Kidney (tissue), 14 donors: ENCODE measurements around the gene EXTL2. TPM values are rescaled to one million over a fixed set of nuclear protein-coding genes. Genes with fewer than 3 reads are reported as not detected.
"Not testable (repeated sequence)": the region's sequence is repeated elsewhere in the genome, so short reads cannot be mapped to it uniquely, and the experiment has no call there.

Experiments
- DNase-seq, 5 donors: peaks; one replicate each; pipeline ENCODE4 v3.0.0-alpha.2; 2013 to 2020
- FAIRE-seq: peaks from 2 replicates; lab custom pipeline; 2012; peaks lifted over from hg19 to GRCh38; lab: Jason Lieb, UNC
- H3K27ac ChIP-seq, 2 donors: one replicate each; pipeline ENCODE4 v1.7.0; 2013; ENCODE audit warnings: low read depth in 2 of 2, low read length in 2 of 2, inconsistent platforms in 1 of 2
- H3K27me3 ChIP-seq: one replicate; pipeline ENCODE4 v1.7.1; 2013; ENCODE audit warnings: low read length, inconsistent platforms; ENCODE audit not compliant: control insufficient read depth, insufficient read depth
- H3K36me3 ChIP-seq, 3 donors: one replicate each; pipeline versions ENCODE4 v1.7.0 to v1.7.1; 2013; ENCODE audit warnings: low read length in 3 of 3, control low read depth in 1 of 3, inconsistent platforms in 1 of 3; ENCODE audit not compliant: insufficient read depth in 3 of 3, control insufficient read depth in 2 of 3
- H3K4me1 ChIP-seq, 3 donors: one replicate each; pipeline versions ENCODE4 v1.7.0 to v1.7.1; 2013; ENCODE audit warnings: low read length in 3 of 3, inconsistent platforms in 1 of 3, low read depth in 1 of 3; ENCODE audit not compliant: control insufficient read depth in 2 of 3, insufficient read depth in 2 of 3
- H3K4me3 ChIP-seq, 3 donors: one replicate each; pipeline versions ENCODE4 v1.7.0 to v1.8.1; 2013; ENCODE audit warnings: low read length in 3 of 3, control low read depth in 1 of 3, inconsistent platforms in 1 of 3
- H3K9ac ChIP-seq, 3 donors: one replicate each; pipeline versions ENCODE4 v1.7.0 to v1.7.1; 2013; ENCODE audit warnings: low read length in 3 of 3, control low read depth in 1 of 3, inconsistent platforms in 1 of 3
- H3K9me3 ChIP-seq, 3 donors: one replicate each; pipeline versions ENCODE4 v1.7.0 to v1.7.1; 2013; ENCODE audit warnings: low read length in 3 of 3, control low read depth in 1 of 3, inconsistent platforms in 1 of 3; ENCODE audit not compliant: control insufficient read depth in 2 of 3, insufficient read depth in 1 of 3
- intact Hi-C: fragments of 100-400 bp; cut with DNase I; formaldehyde crosslinking; loops from one replicate; pipeline ENCODE4 v1.11.1; 2022
- polyA plus RNA-seq: library from polyadenylated mRNA; stranded (reverse); fragments of 350-450 nt; fragmentation: Illumina TruSeq; extraction: RNeasy Lipid Tissue Mini Kit (QIAGEN cat#74804); gene quantifications from one replicate; pipeline ENCODE4 v1.2.3, GENCODE V29; 2014; ENCODE audit warnings: low read depth, low replicate concordance; ENCODE audit not compliant: insufficient read depth
- total RNA-seq: library from RNA; stranded (reverse); fragmentation: NEBNext Ultra II Directional; extraction: Animal tissue kit (Norgen Biotek cat#: 25700); gene quantifications from one replicate; pipeline ENCODE4 v1.2.1, GENCODE V29; 2021
- TF ChIP-seq, protein P1 (sequence below): IDR thresholded peaks from 3 replicates; pipeline ENCODE4 v1.5.1; 2012; ENCODE audit warnings: mild to moderate bottlenecking, moderate library complexity, borderline replicate concordance; ENCODE audit not compliant: insufficient read depth; ENCODE audit errors: extremely low read depth
- donor health status: control.
- donor health status: control.
- donor health status: control.
- donor health status: control.
- donor health status: control.
- donor health status: DM: yes; HTN: yes; CAD: no.
- donor health status: Normal renal cell carcinoma (clear cell type).

EXTL2 gene
- total and polyA plus RNA-seq, 2 donors from 2014 or later, result 10.5 to 11.3 TPM

- DNase-seq (peak in 2 of 5 donors; percentile 6 to 10), FAIRE-seq (no peak)
- no peak overlapping the region for H3K27ac ChIP-seq
- H3K36me3 ChIP-seq, result no peaks in the 10 kb centered on the region
- intact Hi-C loops, result no loop called here
- no peaks in the 10 kb centered on the region for H3K27me3 ChIP-seq
- no peaks in the 10 kb centered on the region for H3K9me3 ChIP-seq
- peak overlapping the region; percentile 97 to 100 (median 98) for H3K4me3 ChIP-seq
- TF ChIP-seq, protein P1, sequence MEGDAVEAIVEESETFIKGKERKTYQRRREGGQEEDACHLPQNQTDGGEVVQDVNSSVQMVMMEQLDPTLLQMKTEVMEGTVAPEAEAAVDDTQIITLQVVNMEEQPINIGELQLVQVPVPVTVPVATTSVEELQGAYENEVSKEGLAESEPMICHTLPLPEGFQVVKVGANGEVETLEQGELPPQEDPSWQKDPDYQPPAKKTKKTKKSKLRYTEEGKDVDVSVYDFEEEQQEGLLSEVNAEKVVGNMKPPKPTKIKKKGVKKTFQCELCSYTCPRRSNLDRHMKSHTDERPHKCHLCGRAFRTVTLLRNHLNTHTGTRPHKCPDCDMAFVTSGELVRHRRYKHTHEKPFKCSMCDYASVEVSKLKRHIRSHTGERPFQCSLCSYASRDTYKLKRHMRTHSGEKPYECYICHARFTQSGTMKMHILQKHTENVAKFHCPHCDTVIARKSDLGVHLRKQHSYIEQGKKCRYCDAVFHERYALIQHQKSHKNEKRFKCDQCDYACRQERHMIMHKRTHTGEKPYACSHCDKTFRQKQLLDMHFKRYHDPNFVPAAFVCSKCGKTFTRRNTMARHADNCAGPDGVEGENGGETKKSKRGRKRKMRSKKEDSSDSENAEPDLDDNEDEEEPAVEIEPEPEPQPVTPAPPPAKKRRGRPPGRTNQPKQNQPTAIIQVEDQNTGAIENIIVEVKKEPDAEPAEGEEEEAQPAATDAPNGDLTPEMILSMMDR, result no peak
- peaks cover 5 to 19% (median 8%) of the 10 kb centered on the region in 3 donors for H3K4me1 ChIP-seq
- peak overlapping the region in 2 of 3 donors; percentile 22 to 83 for H3K9ac ChIP-seq
Observed at GRCh38 chr1:100893718-100894117, 924 bp downstream of the EXTL2 start.

- Histone ChIP-seq H3K27ac (no peak overlapping the region), H3K9me3 (no peaks in the 10 kb centered on the region), H3K4me3 (no peak overlapping the region), H3K4me1 (peaks cover 4 to 17% (median 8%) of the 10 kb centered on the region in 3 donors), H3K27me3 (no peaks in the 10 kb centered on the region), H3K36me3 (no peaks in the 10 kb centered on the region), H3K9ac (no peak overlapping the region)
- TF ChIP-seq, protein P1, result no peak
- FAIRE-seq (no peak), DNase-seq (no peak)
- intact Hi-C loops, result no loop called here
Observed at GRCh38 chr1:100892554-100892953, 2.1 kb downstream of the EXTL2 start.

DNA sequence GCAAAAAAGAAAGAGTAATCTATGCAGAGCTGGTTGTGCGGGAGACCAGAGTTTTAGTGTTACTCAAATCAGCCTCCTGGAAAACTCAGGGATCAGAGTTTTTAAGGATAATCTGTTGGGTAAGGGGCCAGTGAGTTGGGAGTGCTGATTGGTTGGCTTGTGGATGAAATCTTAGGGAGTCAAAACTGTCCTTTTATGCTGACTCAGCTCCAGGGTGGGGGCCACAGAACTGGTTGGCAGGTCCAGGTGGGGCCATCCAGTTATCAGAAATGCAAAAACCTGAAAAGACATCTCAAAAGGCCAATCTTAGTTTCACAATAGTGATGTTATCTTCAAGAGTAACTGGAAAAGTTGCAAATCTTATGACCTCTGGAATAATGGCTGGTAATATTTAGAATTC lies 3.3 kb downstream of the EXTL2 start:
- H3K4me1 ChIP-seq, result peaks cover 0 to 11% (median 3%) of the 10 kb centered on the region in 3 donors
- H3K4me3 ChIP-seq, result no peak overlapping the region
- no peaks in the 10 kb centered on the region for H3K36me3 ChIP-seq
- no peak overlapping the region for H3K9ac ChIP-seq
- intact Hi-C loops, result no loop called here
- no peak overlapping the region for H3K27ac ChIP-seq
- TF ChIP-seq, protein P1, result no peak
- no peaks in the 10 kb centered on the region for H3K9me3 ChIP-seq
- no peak for DNase-seq
- no peaks in the 10 kb centered on the region for H3K27me3 ChIP-seq
- FAIRE-seq, result no peak

GRCh38 chr1:100889869-100890482 lies 4.7 kb downstream of the EXTL2 start:
- DNase-seq, H3K9ac ChIP-seq, intact Hi-C loops, H3K4me3 ChIP-seq, H3K9me3 ChIP-seq, H3K27me3 ChIP-seq, FAIRE-seq, H3K27ac ChIP-seq, H3K36me3 ChIP-seq: not testable (repeated sequence)
- H3K4me1 ChIP-seq, result peaks cover 0 to 11% (median 2%) of the 10 kb centered on the region in 3 donors

GRCh38 chr1:100889007-100889406 lies 5.6 kb downstream of the EXTL2 start:
- H3K36me3 ChIP-seq, H3K9me3 ChIP-seq, H3K9ac ChIP-seq, H3K27me3 ChIP-seq, intact Hi-C loops, H3K4me1 ChIP-seq, H3K4me3 ChIP-seq, FAIRE-seq, DNase-seq, H3K27ac ChIP-seq: not testable (repeated sequence)
